ENCODE measurements around the gene SAMM50.

DNA sequence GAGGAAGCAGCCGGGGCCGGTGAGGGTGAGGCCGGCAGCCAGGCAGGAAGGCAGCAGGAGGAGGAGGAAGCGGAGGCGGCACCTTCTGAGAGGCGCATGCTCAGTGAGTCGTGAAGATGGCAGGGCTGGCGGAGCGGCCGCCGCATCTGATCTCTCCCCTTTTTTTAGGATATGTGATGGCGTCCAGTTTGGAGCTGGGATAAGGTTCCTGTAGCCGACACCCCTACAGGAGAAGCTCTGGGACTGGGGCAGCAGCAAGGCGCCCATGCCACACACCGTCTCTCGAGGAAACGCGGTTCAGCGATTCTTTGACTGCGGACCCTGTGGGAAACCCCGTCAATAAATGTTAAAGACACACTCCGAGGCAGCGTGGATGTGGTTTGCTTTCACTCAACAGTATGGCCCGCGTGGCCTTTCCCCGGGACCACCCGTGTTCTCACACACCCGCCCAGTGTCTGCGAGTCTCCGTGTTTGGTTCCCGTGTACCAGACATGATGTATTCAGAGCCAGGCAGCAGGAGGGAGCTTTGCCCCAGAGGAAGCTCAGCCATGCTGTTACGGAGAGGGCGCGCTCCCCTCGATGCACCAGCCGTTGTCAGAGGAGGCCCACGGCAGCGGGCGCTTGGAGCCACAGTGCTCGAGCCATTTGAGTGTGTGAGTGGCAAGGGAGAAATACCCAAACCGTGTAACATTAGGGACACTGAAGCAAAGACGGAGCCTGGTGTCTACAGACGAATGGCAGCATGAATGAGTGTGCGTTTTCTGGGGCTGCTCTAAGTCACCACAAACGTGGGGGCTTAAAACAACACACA lies 41.1 kb downstream of the SAMM50 start:
- TF ChIP-seq, protein P1, sequence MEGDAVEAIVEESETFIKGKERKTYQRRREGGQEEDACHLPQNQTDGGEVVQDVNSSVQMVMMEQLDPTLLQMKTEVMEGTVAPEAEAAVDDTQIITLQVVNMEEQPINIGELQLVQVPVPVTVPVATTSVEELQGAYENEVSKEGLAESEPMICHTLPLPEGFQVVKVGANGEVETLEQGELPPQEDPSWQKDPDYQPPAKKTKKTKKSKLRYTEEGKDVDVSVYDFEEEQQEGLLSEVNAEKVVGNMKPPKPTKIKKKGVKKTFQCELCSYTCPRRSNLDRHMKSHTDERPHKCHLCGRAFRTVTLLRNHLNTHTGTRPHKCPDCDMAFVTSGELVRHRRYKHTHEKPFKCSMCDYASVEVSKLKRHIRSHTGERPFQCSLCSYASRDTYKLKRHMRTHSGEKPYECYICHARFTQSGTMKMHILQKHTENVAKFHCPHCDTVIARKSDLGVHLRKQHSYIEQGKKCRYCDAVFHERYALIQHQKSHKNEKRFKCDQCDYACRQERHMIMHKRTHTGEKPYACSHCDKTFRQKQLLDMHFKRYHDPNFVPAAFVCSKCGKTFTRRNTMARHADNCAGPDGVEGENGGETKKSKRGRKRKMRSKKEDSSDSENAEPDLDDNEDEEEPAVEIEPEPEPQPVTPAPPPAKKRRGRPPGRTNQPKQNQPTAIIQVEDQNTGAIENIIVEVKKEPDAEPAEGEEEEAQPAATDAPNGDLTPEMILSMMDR (IDR thresholded peaks at IDR 0.05): no peak
- TF ChIP-seq EZH2phosphoT487 (IDR thresholded peaks at IDR 0.05) (no peak), EZH2 (IDR thresholded peaks at IDR 0.05) (no peak)
